ENCODE data around the gene DNAH3. TPM values are rescaled to one million over a fixed set of nuclear protein-coding genes. Genes with fewer than 3 reads are reported as not detected.

Gene DNAH3
- total RNA-seq, 4 donors from 2014 or later = under 0.01 to 2.1 (median 0.93) TPM

GRCh38 chr16:20901436-20902112, 249.1 kb downstream of the DNAH3 start:
- no peaks in the 10 kb centered on the region for H3K27me3 ChIP-seq
- peak overlapping the region; percentile 71 to 98 for H3K4me3 ChIP-seq
- no peaks in the 10 kb centered on the region for H3K36me3 ChIP-seq
- H3K9me3 ChIP-seq = no peaks in the 10 kb centered on the region
- no peak for TF ChIP-seq CTCF (IDR thresholded peaks at IDR 0.05)
- TF ChIP-seq POLR2A (IDR thresholded peaks at IDR 0.05) = no peak
- peak; percentile 42 to 54 for DNase-seq
- peaks cover 15 to 25% of the 10 kb centered on the region in 2 donors for H3K4me1 ChIP-seq
- intact Hi-C loops (cut with DNase I; ENCODE audit: low total_unique reads) = loop anchor here (10.0 kb wide), 1 partner anchor 47 kb away; no protein-coding TSS in a partner anchor
- H3K27ac ChIP-seq = peak overlapping the region; percentile 96 to 100

GRCh38 chr16:20901068-20901435, 249.6 kb downstream of the DNAH3 start:
- intact Hi-C loops (cut with DNase I; ENCODE audit: low total_unique reads) = loop anchor here (10.0 kb wide), 1 partner anchor 46 kb away; no protein-coding TSS in a partner anchor
- Histone ChIP-seq H3K9me3 (no peaks in the 10 kb centered on the region), H3K4me1 (peaks cover 10 to 22% of the 10 kb centered on the region in 2 donors), H3K36me3 (no peaks in the 10 kb centered on the region), H3K27ac (peak overlapping the region; percentile 96 to 100), H3K27me3 (no peaks in the 10 kb centered on the region), H3K4me3 (peak overlapping the region; percentile 71 to 98)
- DNase-seq = no peak
- TF ChIP-seq POLR2A (IDR thresholded peaks at IDR 0.05) (no peak), CTCF (IDR thresholded peaks at IDR 0.05) (no peak)

GRCh38 chr16:20900299-20901067, 250.2 kb downstream of the DNAH3 start, which contains the start of the genes DCUN1D3 and LYRM1:
Gene DCUN1D3 (minus strand): TSS chr16:20900358. CDS start chr16:20862538, 37,820 bp downstream.
Gene LYRM1 (plus strand): TSS chr16:20900771. CDS start chr16:20915556, 14,785 bp downstream.
- H3K36me3 ChIP-seq = no peaks in the 10 kb centered on the region
- H3K4me3 ChIP-seq = peak within 1 kb of the TSS; percentile 71 to 98
- peak within 1 kb of the TSS; percentile 96 to 100 for H3K27ac ChIP-seq
- peak; percentile 97 to 98 for DNase-seq
- H3K4me1 ChIP-seq = peaks cover 4 to 16% of the 10 kb centered on the region in 2 donors
- H3K9me3 ChIP-seq = no peaks in the 10 kb centered on the region
- no peaks in the 10 kb centered on the region for H3K27me3 ChIP-seq
- TF ChIP-seq POLR2A (IDR thresholded peaks at IDR 0.05) (peak; percentile 81 to 97), CTCF (IDR thresholded peaks at IDR 0.05) (no peak)
- intact Hi-C loops (cut with DNase I; ENCODE audit: low total_unique reads) = loop anchor here (10.0 kb wide), 1 partner anchor 46 kb away; no protein-coding TSS in a partner anchor

GRCh38 chr16:20899477-20900298, 251.0 kb downstream of the DNAH3 start:
- intact Hi-C loops (cut with DNase I; ENCODE audit: low total_unique reads) = loop anchor here (10.0 kb wide), 1 partner anchor 45 kb away; no protein-coding TSS in a partner anchor
- Histone ChIP-seq H3K27ac (peak overlapping the region; percentile 96 to 100), H3K36me3 (no peaks in the 10 kb centered on the region), H3K27me3 (no peaks in the 10 kb centered on the region), H3K4me1 (peaks cover 0 to 16% of the 10 kb centered on the region in 2 donors), H3K9me3 (no peaks in the 10 kb centered on the region), H3K4me3 (peak overlapping the region; percentile 71 to 98)
- TF ChIP-seq POLR2A (IDR thresholded peaks at IDR 0.05) = no peak
- no peak for TF ChIP-seq CTCF (IDR thresholded peaks at IDR 0.05)
- DNase-seq = no peak
